Measurements from ENCODE around the gene FBXO8. TPM values are rescaled to one million over a fixed set of nuclear protein-coding genes. Genes with fewer than 3 reads are reported as not detected.

FBXO8 gene
- total RNA-seq, 2 experiments from 2014 or later: 15.1 to 19.1 TPM

DNA sequence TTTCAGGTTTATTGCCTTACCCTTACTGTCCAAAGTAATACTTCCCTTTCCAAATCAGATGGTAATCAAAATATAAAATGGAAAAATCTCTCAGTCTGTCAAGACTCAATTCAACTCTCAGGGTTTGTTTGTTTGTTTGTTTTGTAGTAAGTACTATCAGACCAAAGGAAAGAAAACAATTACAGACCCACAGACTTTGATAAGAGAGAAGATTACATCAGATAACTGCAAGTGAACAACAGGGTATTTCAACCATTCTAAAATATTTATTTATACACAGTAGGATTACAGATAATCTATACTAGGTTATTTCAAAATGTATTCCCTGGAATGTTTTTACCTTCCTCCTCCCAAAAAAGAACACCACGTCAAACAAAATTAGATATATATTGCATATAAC lies 28.9 kb downstream of the FBXO8 start:
- ChIA-PET CTCF (no interaction called here), POLR2A (no interaction called here)
- peaks cover 5% of the 10 kb centered on the region for H3K36me3 Mint-ChIP-seq (ENCODE audit: low read depth)
- ATAC-seq (no peak), DNase-seq (no peak)
- H3K4me3 Mint-ChIP-seq: no peak overlapping the region
- intact Hi-C loops (cut with micrococcal nuclease): no loop called here
- H3K27ac Mint-ChIP-seq: no peak overlapping the region
- TF ChIP-seq, protein P1, sequence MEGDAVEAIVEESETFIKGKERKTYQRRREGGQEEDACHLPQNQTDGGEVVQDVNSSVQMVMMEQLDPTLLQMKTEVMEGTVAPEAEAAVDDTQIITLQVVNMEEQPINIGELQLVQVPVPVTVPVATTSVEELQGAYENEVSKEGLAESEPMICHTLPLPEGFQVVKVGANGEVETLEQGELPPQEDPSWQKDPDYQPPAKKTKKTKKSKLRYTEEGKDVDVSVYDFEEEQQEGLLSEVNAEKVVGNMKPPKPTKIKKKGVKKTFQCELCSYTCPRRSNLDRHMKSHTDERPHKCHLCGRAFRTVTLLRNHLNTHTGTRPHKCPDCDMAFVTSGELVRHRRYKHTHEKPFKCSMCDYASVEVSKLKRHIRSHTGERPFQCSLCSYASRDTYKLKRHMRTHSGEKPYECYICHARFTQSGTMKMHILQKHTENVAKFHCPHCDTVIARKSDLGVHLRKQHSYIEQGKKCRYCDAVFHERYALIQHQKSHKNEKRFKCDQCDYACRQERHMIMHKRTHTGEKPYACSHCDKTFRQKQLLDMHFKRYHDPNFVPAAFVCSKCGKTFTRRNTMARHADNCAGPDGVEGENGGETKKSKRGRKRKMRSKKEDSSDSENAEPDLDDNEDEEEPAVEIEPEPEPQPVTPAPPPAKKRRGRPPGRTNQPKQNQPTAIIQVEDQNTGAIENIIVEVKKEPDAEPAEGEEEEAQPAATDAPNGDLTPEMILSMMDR (IDR thresholded peaks at IDR 0.05): no peak
- H3K4me1 Mint-ChIP-seq (ENCODE audit: low read depth): peaks cover 8% of the 10 kb centered on the region
- no peaks in the 10 kb centered on the region for H3K9me3 Mint-ChIP-seq
- H3K27me3 Mint-ChIP-seq: no peaks in the 10 kb centered on the region

- no peaks in the 10 kb centered on the region for H3K27me3 Mint-ChIP-seq
- POLR2A ChIA-PET: no interaction called here
- intact Hi-C loops (cut with micrococcal nuclease): no loop called here
- DNase-seq: no peak
- no peak overlapping the region for H3K4me3 Mint-ChIP-seq
- no peak for ATAC-seq
- CTCF ChIA-PET: interaction anchor here (1.3 to 1.5 kb wide), 2 partner anchors 8 to 9 kb away, joined by 3 to 4 read pairs; no protein-coding TSS in a partner anchor
- TF ChIP-seq, protein P1 (IDR thresholded peaks at IDR 0.05): no peak
- H3K27ac Mint-ChIP-seq: no peak overlapping the region
- H3K9me3 Mint-ChIP-seq: no peaks in the 10 kb centered on the region
- H3K4me1 Mint-ChIP-seq (ENCODE audit: low read depth): peaks cover 8% of the 10 kb centered on the region
- H3K36me3 Mint-ChIP-seq (ENCODE audit: low read depth): peaks cover 5% of the 10 kb centered on the region
These were observed 31.1 kb downstream of the FBXO8 start for GRCh38 chr4:174252412-174252811.

- no peak overlapping the region for H3K27ac Mint-ChIP-seq
- CTCF ChIA-PET: interaction anchor here (1.5 kb wide), 1 partner anchor 26 kb away, joined by 8 read pairs; no protein-coding TSS in a partner anchor
These were observed 35.1 kb downstream of the FBXO8 start for GRCh38 chr4:174248407-174248806.

DNA sequence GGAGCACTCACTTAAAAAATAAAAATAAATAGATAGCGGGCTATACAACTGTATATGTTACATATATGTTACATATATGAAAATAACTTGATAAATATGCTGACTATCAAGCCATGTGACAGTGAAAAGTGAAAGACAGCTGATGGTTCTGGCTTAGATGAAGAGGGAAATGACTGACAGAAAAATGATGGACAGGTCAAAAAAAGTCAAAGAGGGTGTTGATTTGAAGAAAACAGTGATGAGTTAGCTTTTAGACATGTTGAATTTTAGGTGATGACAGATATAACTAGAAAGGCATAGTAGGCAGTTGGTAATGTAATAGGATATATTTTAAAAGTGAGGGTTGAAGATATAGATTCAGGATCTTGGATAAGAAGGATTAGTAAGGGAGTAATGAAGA lies 37.8 kb downstream of the FBXO8 start:
- Mint-ChIP-seq H3K4me1 (ENCODE audit: low read depth) (no peaks in the 10 kb centered on the region), H3K36me3 (ENCODE audit: low read depth) (no peaks in the 10 kb centered on the region), H3K9me3 (no peaks in the 10 kb centered on the region), H3K27me3 (no peaks in the 10 kb centered on the region), H3K4me3 (no peak overlapping the region), H3K27ac (no peak overlapping the region)
- TF ChIP-seq, protein P1 (IDR thresholded peaks at IDR 0.05): no peak
- ATAC-seq: no peak
- CTCF ChIA-PET: no interaction called here
- POLR2A ChIA-PET: no interaction called here
- no peak for DNase-seq
- intact Hi-C loops (cut with micrococcal nuclease): no loop called here

More at GRCh38 chr4:174248407-174248806, 35.1 kb downstream of the FBXO8 start:
- no peaks in the 10 kb centered on the region for H3K36me3 Mint-ChIP-seq (ENCODE audit: low read depth)
- H3K4me3 Mint-ChIP-seq: no peak overlapping the region
- peaks cover 2% of the 10 kb centered on the region for H3K4me1 Mint-ChIP-seq (ENCODE audit: low read depth)
- intact Hi-C loops (cut with micrococcal nuclease): no loop called here
- TF ChIP-seq, protein P1 (IDR thresholded peaks at IDR 0.05): no peak
- DNase-seq: no peak
- ATAC-seq: no peak
- no peaks in the 10 kb centered on the region for H3K27me3 Mint-ChIP-seq
- no peaks in the 10 kb centered on the region for H3K9me3 Mint-ChIP-seq
- POLR2A ChIA-PET: no interaction called here

DNA sequence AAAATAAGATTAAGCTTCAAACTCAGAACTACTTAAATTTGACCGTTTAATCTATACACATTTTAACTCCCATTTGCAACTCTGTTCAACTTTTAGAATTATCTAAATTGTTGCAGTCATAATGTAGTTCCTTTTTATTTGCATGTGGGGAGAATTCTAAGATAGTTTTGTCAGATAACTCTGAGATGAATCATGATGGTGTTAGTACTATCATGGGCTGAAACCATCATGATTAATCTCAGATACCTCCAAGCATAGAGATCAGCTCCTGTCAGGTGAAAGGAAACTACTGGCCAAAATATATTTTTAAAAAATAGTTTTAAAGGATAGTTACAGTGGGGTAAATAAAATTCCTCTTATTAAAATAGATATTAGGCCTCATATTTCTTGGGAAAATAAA lies 39.0 kb downstream of the FBXO8 start:
- H3K27ac Mint-ChIP-seq: no peak overlapping the region
- POLR2A ChIA-PET: no interaction called here

More for the DNA sequence above, 39.0 kb downstream of the FBXO8 start:
- intact Hi-C loops (cut with micrococcal nuclease): no loop called here
- Mint-ChIP-seq H3K4me1 (ENCODE audit: low read depth) (no peaks in the 10 kb centered on the region), H3K36me3 (ENCODE audit: low read depth) (no peaks in the 10 kb centered on the region), H3K9me3 (no peaks in the 10 kb centered on the region), H3K27me3 (no peaks in the 10 kb centered on the region), H3K4me3 (no peak overlapping the region)
- no peak for ATAC-seq
- TF ChIP-seq, protein P1 (IDR thresholded peaks at IDR 0.05): no peak
- CTCF ChIA-PET: no interaction called here
- no peak for DNase-seq
